Kidney (tissue), 14 donors: Measurements from ENCODE around the gene NT5DC1. TPM values are rescaled to one million over a fixed set of nuclear protein-coding genes. Genes with fewer than 3 reads are reported as not detected.

Experiments
- DNase-seq, 5 donors: peaks; one replicate each; pipeline ENCODE4 v3.0.0-alpha.2; 2013 to 2020
- FAIRE-seq: peaks from 2 replicates; lab custom pipeline; 2012; peaks lifted over from hg19 to GRCh38; lab: Jason Lieb, UNC
- H3K27ac ChIP-seq, 2 donors: one replicate each; pipeline ENCODE4 v1.7.0; 2013; ENCODE audit warnings: low read depth in 2 of 2, low read length in 2 of 2, inconsistent platforms in 1 of 2
- H3K27me3 ChIP-seq: one replicate; pipeline ENCODE4 v1.7.1; 2013; ENCODE audit warnings: low read length, inconsistent platforms; ENCODE audit not compliant: control insufficient read depth, insufficient read depth
- H3K36me3 ChIP-seq, 3 donors: one replicate each; pipeline versions ENCODE4 v1.7.0 to v1.7.1; 2013; ENCODE audit warnings: low read length in 3 of 3, control low read depth in 1 of 3, inconsistent platforms in 1 of 3; ENCODE audit not compliant: insufficient read depth in 3 of 3, control insufficient read depth in 2 of 3
- H3K4me1 ChIP-seq, 3 donors: one replicate each; pipeline versions ENCODE4 v1.7.0 to v1.7.1; 2013; ENCODE audit warnings: low read length in 3 of 3, inconsistent platforms in 1 of 3, low read depth in 1 of 3; ENCODE audit not compliant: control insufficient read depth in 2 of 3, insufficient read depth in 2 of 3
- H3K4me3 ChIP-seq, 3 donors: one replicate each; pipeline versions ENCODE4 v1.7.0 to v1.8.1; 2013; ENCODE audit warnings: low read length in 3 of 3, control low read depth in 1 of 3, inconsistent platforms in 1 of 3
- H3K9ac ChIP-seq, 3 donors: one replicate each; pipeline versions ENCODE4 v1.7.0 to v1.7.1; 2013; ENCODE audit warnings: low read length in 3 of 3, control low read depth in 1 of 3, inconsistent platforms in 1 of 3
- H3K9me3 ChIP-seq, 3 donors: one replicate each; pipeline versions ENCODE4 v1.7.0 to v1.7.1; 2013; ENCODE audit warnings: low read length in 3 of 3, control low read depth in 1 of 3, inconsistent platforms in 1 of 3; ENCODE audit not compliant: control insufficient read depth in 2 of 3, insufficient read depth in 1 of 3
- CTCF ChIP-seq: IDR thresholded peaks from 3 replicates; pipeline ENCODE4 v1.5.1; 2012; ENCODE audit warnings: mild to moderate bottlenecking, moderate library complexity, borderline replicate concordance; ENCODE audit not compliant: insufficient read depth; ENCODE audit errors: extremely low read depth
- intact Hi-C: fragments of 100-400 bp; cut with DNase I; formaldehyde crosslinking; loops from one replicate; pipeline ENCODE4 v1.11.1; 2022
- polyA plus RNA-seq: library from polyadenylated mRNA; stranded (reverse); fragments of 350-450 nt; fragmentation: Illumina TruSeq; extraction: RNeasy Lipid Tissue Mini Kit (QIAGEN cat#74804); gene quantifications from one replicate; pipeline ENCODE4 v1.2.3, GENCODE V29; 2014; ENCODE audit warnings: low read depth, low replicate concordance; ENCODE audit not compliant: insufficient read depth
- total RNA-seq: library from RNA; stranded (reverse); fragmentation: NEBNext Ultra II Directional; extraction: Animal tissue kit (Norgen Biotek cat#: 25700); gene quantifications from one replicate; pipeline ENCODE4 v1.2.1, GENCODE V29; 2021
- donor health status: control.
- donor health status: control.
- donor health status: control.
- donor health status: control.
- donor health status: control.
- donor health status: DM: yes; HTN: yes; CAD: no.
- donor health status: Normal renal cell carcinoma (clear cell type).

The NT5DC1 gene
- total and polyA plus RNA-seq, 2 donors from 2014 or later: 34.8 to 41.7 TPM

- no peak overlapping the region for H3K9ac ChIP-seq
- no peak overlapping the region for H3K4me3 ChIP-seq
- H3K4me1 ChIP-seq: no peaks in the 10 kb centered on the region
- H3K27ac ChIP-seq: no peak overlapping the region
- H3K36me3 ChIP-seq: no peaks in the 10 kb centered on the region
- no peaks in the 10 kb centered on the region for H3K27me3 ChIP-seq
- DNase-seq (peak in 1 of 5 donors; percentile 4), FAIRE-seq (no peak)
- intact Hi-C loops: no loop called here
- H3K9me3 ChIP-seq: no peaks in the 10 kb centered on the region
- TF ChIP-seq CTCF: no peak
Observed at GRCh38 chr6:116152620-116153019, 52.0 kb downstream of the NT5DC1 start.

DNA sequence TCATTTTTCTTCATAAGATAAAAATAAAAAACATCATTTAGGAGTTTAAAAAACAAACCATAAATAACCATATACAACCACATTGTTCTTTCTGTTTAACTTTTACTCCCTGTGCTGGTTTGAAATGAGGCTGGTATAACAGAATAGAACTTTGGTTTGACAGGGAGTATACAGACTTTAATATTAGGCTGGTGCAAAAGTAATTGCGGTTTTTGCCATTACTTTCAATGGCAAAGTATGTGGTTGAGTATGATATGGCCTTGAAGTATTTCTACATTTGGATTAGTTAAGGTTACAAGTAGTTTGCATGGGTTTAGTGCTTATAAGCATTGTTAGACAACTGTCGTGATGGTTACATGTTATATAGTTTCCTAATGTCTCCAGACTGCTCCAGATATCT, 54.2 kb downstream of the NT5DC1 start:
- DNase-seq: no peak
- no peak for TF ChIP-seq CTCF
- Histone ChIP-seq H3K36me3 (no peaks in the 10 kb centered on the region), H3K27me3 (no peaks in the 10 kb centered on the region), H3K4me1 (no peaks in the 10 kb centered on the region), H3K27ac (no peak overlapping the region), H3K9ac (no peak overlapping the region), H3K4me3 (no peak overlapping the region), H3K9me3 (no peaks in the 10 kb centered on the region)
- intact Hi-C loops: no loop called here
- FAIRE-seq: no peak

- no peak overlapping the region for H3K9ac ChIP-seq
- H3K27me3 ChIP-seq: no peaks in the 10 kb centered on the region
- no peak overlapping the region for H3K4me3 ChIP-seq
- no peak for TF ChIP-seq CTCF
- no peaks in the 10 kb centered on the region for H3K4me1 ChIP-seq
- intact Hi-C loops: no loop called here
- FAIRE-seq (no peak), DNase-seq (no peak)
- H3K36me3 ChIP-seq: no peaks in the 10 kb centered on the region
- H3K27ac ChIP-seq: no peak overlapping the region
- H3K9me3 ChIP-seq: no peaks in the 10 kb centered on the region
Observed at GRCh38 chr6:116156405-116157326, 56.0 kb downstream of the NT5DC1 start.
